Tibial nerve (tissue), 4 donors: Measurements from ENCODE around the gene PHYKPL. TPM values are rescaled to one million over a fixed set of nuclear protein-coding genes. Genes with fewer than 3 reads are reported as not detected.
"Not testable (repeated sequence)": the region's sequence is repeated elsewhere in the genome, so short reads cannot be mapped to it uniquely, and the experiment has no call there.

ENCODE experiments used
- DNase-seq, 2 donors: peaks; one replicate each; pipeline ENCODE4 v3.0.0-alpha.2; 2019; ENCODE audit warnings: low spot score in 2 of 2
- H3K27ac ChIP-seq, 4 donors: fragments of 200-600 bp; sonication (generic) in 3 of 4; one replicate each; pipeline ENCODE4 v1.5.1; 2017 to 2019; ENCODE audit warnings: mild to moderate bottlenecking in 1 of 4
- H3K27me3 ChIP-seq, 2 donors: fragments of 200-600 bp; sonication (generic) in 1 of 2; one replicate each; pipeline versions ENCODE4 v1.5.1 to v1.6.0; 2017 to 2019
- H3K36me3 ChIP-seq, 3 donors: fragments of 200-600 bp; sonication (generic); one replicate each; pipeline ENCODE4 v1.5.1; 2018 to 2019
- H3K4me1 ChIP-seq, 4 donors: fragments of 200-600 bp; sonication (generic) in 3 of 4; one replicate each; pipeline ENCODE4 v1.5.1; 2017 to 2019
- H3K4me3 ChIP-seq, 4 donors: fragments of 200-600 bp; sonication (generic) in 3 of 4; one replicate each; pipeline ENCODE4 v1.5.1; 2017 to 2019; ENCODE audit warnings: mild to moderate bottlenecking in 1 of 4, moderate library complexity in 1 of 4
- H3K9me3 ChIP-seq, 4 donors: fragments of 200-600 bp; sonication (generic) in 3 of 4; one replicate each; pipeline ENCODE4 v1.5.1; 2017 to 2019
- CTCF ChIP-seq, 5 experiments: fragments of 200-600 bp in 3 of 5; fragments of 450-650 bp in 2 of 5; sonication (generic) in 3 of 5; IDR thresholded peaks; one replicate each; pipeline ENCODE4 v1.5.1; 2016 to 2019; ENCODE audit warnings: antibody characterized with exemption in 5 of 5, mild to moderate bottlenecking in 3 of 5, moderate library complexity in 2 of 5
- EP300 ChIP-seq, 2 donors: sonication (generic); formaldehyde crosslinking; IDR thresholded peaks; one replicate each; pipeline ENCODE4 v1.6.1; 2017; ENCODE audit warnings: antibody characterized with exemption in 2 of 2, mild to moderate bottlenecking in 1 of 2
- POLR2A ChIP-seq, 2 donors: fragments of 450-650 bp; IDR thresholded peaks; one replicate each; pipeline ENCODE4 v1.6.1; 2017; ENCODE audit warnings: antibody characterized with exemption in 2 of 2, mild to moderate bottlenecking in 2 of 2, moderate library complexity in 2 of 2
- WGBS, 2 donors: methylation state at CpG; one replicate each; pipeline ENCODE4 v1.1.5; 2018; 5-methylcytosine and 5-hydroxymethylcytosine counted together
- total RNA-seq, 4 donors: library from RNA; depleted of rRNA; stranded (reverse); fragments of >200 nt; gene quantifications; one replicate each; pipeline ENCODE4 v1.1.0, GENCODE V29; 2016

The PHYKPL gene
- total RNA-seq, 4 donors from 2014 or later, result 77.2 to 121 (median 97.1) TPM

- Histone ChIP-seq H3K9me3 (peaks cover 0 to 4% (median 0%) of the 10 kb centered on the region in 4 donors), H3K4me1 (no peaks in the 10 kb centered on the region), H3K4me3 (no peak overlapping the region), H3K27me3 (no peaks in the 10 kb centered on the region), H3K27ac (no peak overlapping the region), H3K36me3 (no peaks in the 10 kb centered on the region)
- WGBS, 2 donors, result 83 to 84% methylated on average over 21 of the region's 21 CpGs
- TF ChIP-seq EP300 (IDR thresholded peaks at IDR 0.05) (no peak), CTCF (IDR thresholded peaks at IDR 0.05) (no peak), POLR2A (IDR thresholded peaks at IDR 0.05) (no peak)
- no peak for DNase-seq
Observed at GRCh38 chr5:178259623-178260536, 27.3 kb upstream of the PHYKPL start.

GRCh38 chr5:178257650-178258049 is 25.0 kb upstream of the PHYKPL start:
- H3K9me3 ChIP-seq, result no peaks in the 10 kb centered on the region
- H3K4me3 ChIP-seq, result no peak overlapping the region
- H3K36me3 ChIP-seq, result no peaks in the 10 kb centered on the region
- no peak for DNase-seq
- no peak overlapping the region for H3K27ac ChIP-seq
- H3K27me3 ChIP-seq, result no peaks in the 10 kb centered on the region
- TF ChIP-seq POLR2A (IDR thresholded peaks at IDR 0.05), result no peak
- TF ChIP-seq EP300 (IDR thresholded peaks at IDR 0.05), result no peak
- TF ChIP-seq CTCF (IDR thresholded peaks at IDR 0.05), result no peak
- 73 to 88% methylated on average over 3 to 4 of the region's 4 CpGs for WGBS, 2 donors
- H3K4me1 ChIP-seq, result no peaks in the 10 kb centered on the region

- TF ChIP-seq EP300 (IDR thresholded peaks at IDR 0.05) (no peak), POLR2A (IDR thresholded peaks at IDR 0.05) (no peak), CTCF (IDR thresholded peaks at IDR 0.05) (no peak)
- Histone ChIP-seq H3K4me3 (no peak overlapping the region), H3K27me3 (no peaks in the 10 kb centered on the region), H3K4me1 (no peaks in the 10 kb centered on the region), H3K36me3 (no peaks in the 10 kb centered on the region), H3K27ac (no peak overlapping the region), H3K9me3 (no peaks in the 10 kb centered on the region)
- 70 to 78% methylated on average over 16 of the region's 19 CpGs for WGBS, 2 donors
- DNase-seq, result no peak
Observed at GRCh38 chr5:178256746-178257145, 24.1 kb upstream of the PHYKPL start.

- DNase-seq, H3K9me3 ChIP-seq, H3K27ac ChIP-seq, H3K4me3 ChIP-seq, H3K4me1 ChIP-seq, H3K36me3 ChIP-seq, H3K27me3 ChIP-seq: not testable (repeated sequence)
- WGBS, 2 donors, result 92 to 93% methylated on average over 18 of the region's 18 CpGs
Observed at GRCh38 chr5:178253632-178254031, 21.0 kb upstream of the PHYKPL start.

GRCh38 chr5:178252258-178252657 is 19.7 kb upstream of the PHYKPL start:
- Histone ChIP-seq H3K4me3 (no peak overlapping the region), H3K4me1 (no peaks in the 10 kb centered on the region), H3K27me3 (no peaks in the 10 kb centered on the region), H3K9me3 (no peaks in the 10 kb centered on the region), H3K27ac (no peak overlapping the region), H3K36me3 (no peaks in the 10 kb centered on the region)
- no peak for DNase-seq
- TF ChIP-seq POLR2A (IDR thresholded peaks at IDR 0.05) (no peak), EP300 (IDR thresholded peaks at IDR 0.05) (no peak), CTCF (IDR thresholded peaks at IDR 0.05) (no peak)
- 67 to 69% methylated on average over 8 of the region's 8 CpGs for WGBS, 2 donors
